Measurements from ENCODE around the gene RHCG. TPM values are rescaled to one million over a fixed set of nuclear protein-coding genes. Genes with fewer than 3 reads are reported as not detected.

The RHCG gene
- total RNA-seq, 1 donor from 2014 or later, result not detected

- Mint-ChIP-seq H3K27me3 (ENCODE audit: unreplicated experiment) (peaks cover 5% of the 10 kb centered on the region), H3K27ac (ENCODE audit: unreplicated experiment) (no peak overlapping the region), H3K4me3 (ENCODE audit: unreplicated experiment) (no peak overlapping the region), H3K4me1 (ENCODE audit: unreplicated experiment) (no peaks in the 10 kb centered on the region), H3K9me3 (ENCODE audit: unreplicated experiment) (no peaks in the 10 kb centered on the region), H3K36me3 (ENCODE audit: low read depth, unreplicated experiment) (no peaks in the 10 kb centered on the region)
- DNase-seq (ENCODE audit: low spot score), result no peak
- TF ChIP-seq CTCF (IDR thresholded peaks at IDR 0.05; ENCODE audit: unreplicated experiment), result no peak
Observed at GRCh38 chr15:89457086-89457485, 39.3 kb downstream of the RHCG start.

GRCh38 chr15:89455535-89455934, 40.8 kb downstream of the RHCG start:
- no peak for TF ChIP-seq CTCF (IDR thresholded peaks at IDR 0.05; ENCODE audit: unreplicated experiment)
- no peak overlapping the region for H3K4me3 Mint-ChIP-seq (ENCODE audit: unreplicated experiment)
- H3K4me1 Mint-ChIP-seq (ENCODE audit: unreplicated experiment), result no peaks in the 10 kb centered on the region
- no peaks in the 10 kb centered on the region for H3K36me3 Mint-ChIP-seq (ENCODE audit: low read depth, unreplicated experiment)
- H3K27ac Mint-ChIP-seq (ENCODE audit: unreplicated experiment), result no peak overlapping the region
- DNase-seq (ENCODE audit: low spot score), result no peak
- H3K9me3 Mint-ChIP-seq (ENCODE audit: unreplicated experiment), result no peaks in the 10 kb centered on the region
- peaks cover 9% of the 10 kb centered on the region for H3K27me3 Mint-ChIP-seq (ENCODE audit: unreplicated experiment)

GRCh38 chr15:89452330-89452836, 44.0 kb downstream of the RHCG start:
- no peaks in the 10 kb centered on the region for H3K9me3 Mint-ChIP-seq (ENCODE audit: unreplicated experiment)
- no peak overlapping the region for H3K4me3 Mint-ChIP-seq (ENCODE audit: unreplicated experiment)
- no peak overlapping the region for H3K27ac Mint-ChIP-seq (ENCODE audit: unreplicated experiment)
- no peak for TF ChIP-seq CTCF (IDR thresholded peaks at IDR 0.05; ENCODE audit: unreplicated experiment)
- no peaks in the 10 kb centered on the region for H3K4me1 Mint-ChIP-seq (ENCODE audit: unreplicated experiment)
- H3K36me3 Mint-ChIP-seq (ENCODE audit: low read depth, unreplicated experiment), result no peaks in the 10 kb centered on the region
- peaks cover 7% of the 10 kb centered on the region for H3K27me3 Mint-ChIP-seq (ENCODE audit: unreplicated experiment)
- DNase-seq (ENCODE audit: low spot score), result no peak

GRCh38 chr15:89451846-89452245, 44.5 kb downstream of the RHCG start:
- peaks cover 9% of the 10 kb centered on the region for H3K27me3 Mint-ChIP-seq (ENCODE audit: unreplicated experiment)
- no peak overlapping the region for H3K4me3 Mint-ChIP-seq (ENCODE audit: unreplicated experiment)
- DNase-seq (ENCODE audit: low spot score), result no peak
- H3K36me3 Mint-ChIP-seq (ENCODE audit: low read depth, unreplicated experiment), result no peaks in the 10 kb centered on the region
- H3K4me1 Mint-ChIP-seq (ENCODE audit: unreplicated experiment), result no peaks in the 10 kb centered on the region
- no peak overlapping the region for H3K27ac Mint-ChIP-seq (ENCODE audit: unreplicated experiment)
- TF ChIP-seq CTCF (IDR thresholded peaks at IDR 0.05; ENCODE audit: unreplicated experiment), result no peak
- no peaks in the 10 kb centered on the region for H3K9me3 Mint-ChIP-seq (ENCODE audit: unreplicated experiment)

- DNase-seq (ENCODE audit: low spot score), result no peak
- no peak for TF ChIP-seq CTCF (IDR thresholded peaks at IDR 0.05; ENCODE audit: unreplicated experiment)
Observed at GRCh38 chr15:89450076-89451006, 46.0 kb downstream of the RHCG start.

More at GRCh38 chr15:89450076-89451006, 46.0 kb downstream of the RHCG start:
- Mint-ChIP-seq H3K36me3 (ENCODE audit: low read depth, unreplicated experiment) (no peaks in the 10 kb centered on the region), H3K27me3 (ENCODE audit: unreplicated experiment) (peaks cover 6% of the 10 kb centered on the region), H3K4me1 (ENCODE audit: unreplicated experiment) (no peaks in the 10 kb centered on the region), H3K9me3 (ENCODE audit: unreplicated experiment) (no peaks in the 10 kb centered on the region), H3K27ac (ENCODE audit: unreplicated experiment) (no peak overlapping the region), H3K4me3 (ENCODE audit: unreplicated experiment) (no peak overlapping the region)
